HPDE6-E6E7 (cell line): Measurements from ENCODE around the gene PGLYRP4.
"Not testable (repeated sequence)": the region's sequence is repeated elsewhere in the genome, so short reads cannot be mapped to it uniquely, and the experiment has no call there.

Source experiments
- DNase-seq: peaks from one replicate; pipeline ENCODE4 v3.0.0; 2011; ENCODE audit warnings: missing footprints; ENCODE audit errors: extremely low spot score

Gene PGLYRP4

DNA sequence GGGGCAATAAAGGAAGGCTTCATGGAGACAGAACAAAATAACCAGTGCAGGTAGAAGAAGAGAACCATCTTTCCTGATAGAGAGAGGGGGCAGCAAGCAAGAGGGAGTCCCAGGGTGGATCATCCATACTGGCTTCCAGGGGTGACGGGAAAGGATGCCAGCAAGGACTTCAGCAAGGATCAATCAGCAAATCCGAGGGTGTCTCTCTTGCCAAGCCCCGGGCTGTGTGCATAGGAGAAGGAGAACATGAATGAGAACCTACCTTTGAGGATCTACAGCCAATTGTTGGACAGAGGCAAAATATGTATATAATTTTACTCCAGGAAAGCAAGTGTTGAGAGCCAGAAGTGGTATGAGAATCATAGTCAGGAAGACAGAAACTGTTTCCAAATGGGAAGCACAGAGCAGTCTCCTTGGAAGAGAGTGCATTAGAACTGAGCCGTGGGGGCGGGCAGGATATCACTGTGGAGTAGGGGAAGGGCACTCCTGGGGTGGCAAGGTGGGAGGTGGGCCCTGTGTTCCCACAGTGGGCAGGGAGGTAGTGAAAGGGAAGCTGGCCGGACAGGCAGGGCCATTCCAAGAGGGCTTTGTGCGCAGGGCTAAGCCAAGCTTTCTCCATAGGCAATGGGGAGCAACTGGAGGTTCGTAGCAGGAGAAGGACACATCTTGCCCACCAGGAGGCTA is 7.9 kb upstream of the PGLYRP4 start:
- no peak for DNase-seq

DNA sequence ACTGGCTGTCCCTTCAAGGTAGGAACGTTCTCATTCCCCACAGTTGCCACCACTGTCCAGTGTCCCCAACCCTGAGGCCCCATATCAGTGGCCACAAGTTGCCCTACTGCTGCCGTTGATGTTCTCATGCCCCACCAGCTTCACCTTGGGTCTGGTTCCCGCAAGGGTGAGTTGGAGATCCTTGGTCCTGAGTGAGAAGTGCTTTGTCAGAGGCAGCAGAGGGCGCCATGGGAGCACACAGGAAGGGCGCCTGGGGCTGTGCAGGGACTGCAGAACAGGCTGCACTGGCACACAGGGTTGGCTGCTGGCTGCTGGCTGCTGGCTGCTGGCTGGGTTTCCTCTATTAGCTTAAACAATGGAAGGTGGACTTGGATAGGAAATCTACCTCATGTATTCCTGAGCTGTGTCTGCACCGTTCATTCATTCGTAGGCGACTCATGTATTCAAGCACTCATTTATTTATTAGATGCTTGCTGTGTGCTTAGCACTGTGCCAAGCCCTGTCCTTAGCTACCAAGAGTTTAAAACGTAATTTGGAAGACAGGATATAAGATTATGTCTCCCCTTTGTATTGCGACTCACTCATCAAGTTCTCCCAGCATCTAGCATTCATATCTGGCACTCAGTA is 6.9 kb upstream of the PGLYRP4 start:
- DNase-seq: no peak

DNA sequence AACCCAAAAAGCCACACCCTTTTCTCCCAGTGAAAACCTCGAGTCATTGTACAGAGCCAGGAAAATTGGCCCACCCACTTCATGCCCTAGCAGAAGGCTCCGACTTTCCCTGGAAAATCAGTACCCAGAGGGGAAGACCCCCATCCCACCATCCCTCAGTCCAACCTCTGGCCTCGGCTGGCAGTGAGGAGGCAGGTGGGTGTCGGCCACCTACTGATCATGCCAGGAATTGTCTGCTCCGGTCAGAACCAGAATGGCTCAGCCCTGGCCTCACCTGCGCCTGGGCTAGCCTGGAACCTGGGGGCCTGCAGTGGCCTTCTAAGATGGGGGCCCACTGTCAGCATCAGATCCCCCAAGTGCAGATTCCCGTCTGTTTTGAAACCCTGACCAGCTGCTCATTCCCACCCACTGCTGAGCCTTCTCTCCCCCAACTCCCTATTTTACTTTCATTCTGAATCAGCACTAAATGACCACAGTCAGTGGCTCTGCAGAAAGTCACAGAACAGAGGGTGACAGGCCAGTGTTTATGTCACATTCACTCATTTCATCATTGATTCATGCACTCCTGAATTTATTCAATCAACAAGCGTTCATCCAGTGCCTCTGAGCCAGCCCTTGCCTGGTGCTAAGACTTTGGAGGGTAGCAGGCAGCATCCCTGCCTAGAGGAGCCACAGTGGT is 6.0 kb upstream of the PGLYRP4 start:
- no peak for DNase-seq

DNA sequence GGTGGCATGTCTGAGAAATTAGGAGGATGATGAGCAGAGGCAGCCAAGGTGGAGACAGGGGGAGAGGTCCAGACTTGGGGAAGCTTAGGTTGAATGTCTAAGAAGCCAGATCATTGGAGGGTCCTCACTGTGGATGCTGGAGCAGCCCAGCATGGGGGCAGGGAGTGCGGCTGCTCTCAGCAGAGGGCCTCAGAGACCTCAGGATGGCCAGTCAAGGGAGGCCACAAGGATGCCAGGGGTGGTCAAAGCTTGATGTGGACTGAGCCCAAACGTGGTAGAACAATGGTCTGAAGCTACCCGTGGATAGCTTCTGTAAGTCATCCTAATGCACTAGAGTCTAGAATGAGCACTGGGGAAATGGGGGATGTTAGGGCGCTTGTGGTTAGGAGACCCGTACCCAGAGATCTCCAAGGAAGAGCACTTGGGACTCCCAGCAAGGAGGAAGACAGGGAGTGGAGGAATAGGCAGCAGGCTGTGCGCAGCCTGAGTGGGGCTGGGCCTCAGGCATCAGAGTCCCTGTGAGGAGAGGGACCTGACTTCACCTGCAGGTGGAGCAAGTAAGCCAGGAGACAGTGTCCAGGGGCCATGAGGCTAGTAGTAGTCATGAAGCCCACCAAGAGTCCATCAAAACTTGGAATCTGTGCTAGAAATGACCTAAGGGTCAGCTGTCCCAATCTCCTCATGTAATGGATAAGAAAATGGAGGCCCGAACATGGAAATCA is 4.7 kb upstream of the PGLYRP4 start:
- DNase-seq: no peak

DNA sequence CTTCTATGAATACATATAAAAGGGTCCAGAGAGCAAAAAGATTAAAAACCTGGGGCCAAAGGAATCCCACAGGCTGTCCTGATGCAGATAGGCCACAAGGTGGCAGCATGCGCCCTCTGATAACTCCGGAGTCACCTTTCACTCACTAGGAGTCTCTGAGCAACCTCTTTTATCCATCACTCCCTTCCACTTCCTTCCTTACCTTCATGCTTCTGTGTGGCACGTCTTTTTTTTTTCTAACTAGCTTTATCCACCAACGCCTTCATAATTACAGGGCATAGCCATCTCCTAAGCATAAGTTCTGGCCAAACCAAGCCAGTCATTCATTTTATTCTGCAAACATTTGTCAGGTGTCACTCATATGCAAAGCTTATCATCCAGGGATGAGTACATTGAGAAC is 3.9 kb upstream of the PGLYRP4 start:
- DNase-seq: no peak

DNA sequence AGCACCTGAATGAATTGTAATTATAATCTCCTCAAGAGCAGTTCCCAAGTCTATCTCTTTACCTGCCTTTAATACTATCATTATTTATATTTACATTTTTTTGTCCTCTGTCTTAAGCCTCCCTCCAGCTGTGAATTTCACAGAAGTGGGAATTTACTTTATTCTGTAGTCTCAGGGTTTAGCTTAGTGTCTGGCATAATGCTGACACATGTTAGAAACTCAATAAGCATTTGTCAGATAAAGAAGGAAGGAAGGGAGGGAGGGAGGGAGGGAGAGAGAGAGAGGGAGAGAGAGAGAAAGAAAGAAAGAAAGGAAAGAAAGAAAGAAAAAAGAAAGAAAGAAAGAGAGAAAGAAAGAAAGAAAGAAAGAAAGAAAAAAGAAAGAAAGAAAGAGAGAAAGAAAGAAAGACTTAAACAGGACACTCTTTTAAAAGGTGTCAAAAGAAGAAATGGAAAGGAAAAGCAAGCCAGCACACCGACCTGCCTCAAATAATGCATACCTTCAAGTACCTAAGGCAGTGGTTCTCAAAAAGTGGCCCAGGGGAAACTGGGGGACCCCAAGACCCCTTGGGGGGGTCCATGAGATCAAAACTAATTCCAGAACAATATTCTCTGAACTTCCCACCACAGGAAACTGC is 1.8 kb upstream of the PGLYRP4 start:
- no peak for DNase-seq

DNA sequence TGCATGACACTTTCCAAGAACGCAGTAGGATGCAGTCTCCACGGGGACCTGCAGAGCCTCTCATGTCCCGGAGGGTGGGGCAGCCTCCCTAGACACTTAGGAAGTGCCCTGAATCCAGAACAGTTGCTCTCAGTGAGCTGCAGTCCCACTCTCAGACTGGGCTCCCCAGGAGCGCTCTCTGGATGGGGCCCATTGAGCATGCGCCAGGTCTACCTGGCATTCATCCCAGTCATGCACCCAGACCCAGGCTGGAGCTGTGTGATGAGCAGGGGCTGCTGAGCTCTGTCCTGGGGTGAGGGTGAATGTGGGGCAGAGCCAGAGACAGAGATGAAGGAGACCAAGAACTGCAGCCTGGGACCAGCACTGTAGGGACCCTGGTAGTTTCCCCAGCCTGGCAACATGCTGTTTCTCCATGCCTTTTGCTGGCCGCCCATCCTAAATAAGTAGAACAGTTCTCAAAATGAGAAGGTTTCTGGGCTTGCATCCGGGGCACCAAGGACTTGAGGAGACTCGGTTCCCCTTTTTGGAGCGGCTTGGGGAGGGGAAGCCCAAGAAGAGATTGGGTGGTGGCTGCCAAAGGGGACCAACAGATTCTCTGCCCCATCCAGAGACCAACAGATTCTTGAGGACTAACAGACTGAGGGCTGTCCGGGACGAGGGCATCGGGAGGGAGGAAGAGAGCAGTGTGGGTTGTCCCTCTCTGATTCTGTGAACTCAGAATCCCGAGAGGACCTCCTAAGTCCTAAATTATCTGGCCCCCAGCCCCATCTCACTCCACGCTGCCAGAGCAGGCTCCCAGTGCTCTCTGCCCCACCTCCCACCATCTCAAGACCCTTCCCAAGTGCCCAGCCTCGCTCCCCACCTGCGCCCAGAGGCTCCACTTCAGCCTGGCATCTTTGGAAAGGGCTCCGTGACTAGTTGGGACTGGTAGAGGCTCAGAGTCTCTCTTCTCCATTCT is 1.0 kb upstream of the PGLYRP4 start:
- DNase-seq: no peak

DNA sequence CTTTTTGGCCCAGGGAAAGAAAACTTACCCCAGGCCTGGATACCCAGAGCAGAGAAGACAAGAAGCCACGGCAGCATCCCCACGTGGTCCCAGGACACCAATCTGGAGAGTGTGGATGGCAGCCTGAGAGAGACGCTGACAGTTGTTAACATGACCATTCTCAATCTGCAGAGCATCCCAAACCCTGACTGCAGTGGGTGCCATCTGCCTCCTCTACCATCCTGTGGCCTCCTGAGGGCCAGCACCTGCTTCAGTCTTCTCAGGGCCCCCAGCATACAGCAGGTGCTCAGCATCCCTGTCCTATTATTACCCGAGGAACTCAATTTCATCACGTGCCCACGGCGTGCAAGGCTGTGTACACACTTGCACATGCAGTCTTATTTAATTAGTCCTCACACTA is 785 bp downstream of the PGLYRP4 start:
- DNase-seq: no peak

DNA sequence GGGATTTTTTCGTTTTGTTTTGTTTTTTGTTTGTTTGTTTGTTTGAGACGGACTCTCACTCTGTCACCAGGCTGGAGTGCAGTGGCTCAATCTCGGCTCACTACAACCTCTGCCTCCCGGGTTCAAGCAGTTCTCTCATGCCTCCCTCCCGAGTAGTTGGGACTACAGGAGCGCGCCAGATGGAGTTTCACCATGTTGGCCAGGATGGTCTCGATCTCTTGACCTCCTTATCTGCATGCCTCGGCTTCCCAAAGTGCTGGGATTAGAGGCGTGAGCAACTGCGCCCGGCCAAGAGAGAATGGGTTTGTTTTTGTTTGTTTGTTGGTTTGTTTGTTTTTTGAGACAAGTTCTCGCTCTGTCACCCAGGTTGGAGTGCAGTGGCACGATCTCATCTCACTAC is 1.6 kb downstream of the PGLYRP4 start:
- not testable (repeated sequence) for DNase-seq

DNA sequence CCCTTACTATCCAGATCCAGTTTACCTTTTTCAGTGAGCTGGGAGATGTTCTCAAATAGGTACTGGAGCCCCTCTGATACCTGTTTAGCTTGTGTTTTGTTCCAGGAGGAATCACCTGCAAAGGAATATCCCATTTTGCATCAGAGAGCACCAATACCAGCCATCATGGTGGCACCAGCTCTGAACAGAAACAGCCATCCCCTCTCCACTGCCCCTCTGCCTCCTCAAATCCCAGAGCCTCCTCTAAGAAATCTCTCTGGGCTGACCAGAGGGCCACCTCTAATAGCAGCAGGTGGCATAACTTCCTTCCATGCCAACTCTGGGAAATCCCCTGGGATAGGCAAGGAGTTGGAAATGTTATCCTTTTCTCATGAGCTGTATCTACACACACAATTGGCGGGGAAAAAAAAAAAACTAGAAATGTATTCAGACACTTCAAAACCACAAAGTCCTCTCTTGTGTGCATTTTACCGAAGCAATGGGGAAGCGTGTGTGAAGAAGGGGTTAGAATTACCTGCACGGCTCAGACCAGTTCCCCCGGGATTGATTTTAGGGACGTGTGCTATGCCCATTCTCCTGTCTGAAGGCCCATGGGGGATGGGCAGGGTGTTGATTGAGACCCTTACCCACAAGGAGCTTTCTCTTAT is 2.4 kb downstream of the PGLYRP4 start:
- no peak for DNase-seq

DNA sequence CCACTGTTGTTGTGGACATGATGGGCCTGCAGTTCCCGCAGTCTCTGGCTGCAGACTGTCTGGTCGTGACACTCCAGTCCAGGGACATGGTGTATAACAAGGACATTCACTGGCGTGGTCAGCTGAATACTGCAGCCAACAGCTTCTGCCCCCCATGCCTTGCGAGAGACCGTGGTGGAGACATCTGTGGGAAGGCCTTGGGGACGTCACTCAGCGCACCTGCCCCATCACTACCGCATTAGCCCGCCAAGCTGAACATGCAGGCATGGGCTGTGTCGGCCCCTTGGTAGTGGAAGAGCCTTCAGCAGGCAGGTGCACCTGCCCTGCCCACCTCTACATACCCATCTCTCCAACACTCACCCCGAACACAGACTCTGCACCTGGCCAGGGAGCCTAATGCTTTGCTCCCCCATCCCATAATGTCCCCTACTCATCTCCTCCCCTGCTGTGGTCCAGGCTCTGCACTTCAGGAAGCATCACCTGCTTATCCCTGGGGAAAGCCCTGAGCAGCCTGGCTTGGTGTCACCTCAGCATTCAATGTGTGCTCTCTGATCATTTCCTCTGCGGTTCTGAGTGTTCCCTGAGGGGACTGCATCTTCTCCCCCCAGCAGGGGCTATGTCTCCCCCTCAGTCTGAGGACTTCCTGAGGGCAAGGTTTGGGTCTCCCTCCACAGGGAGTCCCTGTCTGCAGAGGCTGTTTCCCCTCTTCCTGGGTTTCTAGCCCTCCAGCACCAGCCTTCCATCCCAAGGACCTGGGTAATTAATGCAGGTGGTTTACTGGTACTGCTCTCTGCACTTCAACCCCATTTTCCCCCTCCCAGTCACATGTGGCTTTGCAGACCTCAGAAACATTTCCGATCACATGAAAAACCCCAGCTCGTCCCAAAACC is 3.2 kb downstream of the PGLYRP4 start:
- no peak for DNase-seq

DNA sequence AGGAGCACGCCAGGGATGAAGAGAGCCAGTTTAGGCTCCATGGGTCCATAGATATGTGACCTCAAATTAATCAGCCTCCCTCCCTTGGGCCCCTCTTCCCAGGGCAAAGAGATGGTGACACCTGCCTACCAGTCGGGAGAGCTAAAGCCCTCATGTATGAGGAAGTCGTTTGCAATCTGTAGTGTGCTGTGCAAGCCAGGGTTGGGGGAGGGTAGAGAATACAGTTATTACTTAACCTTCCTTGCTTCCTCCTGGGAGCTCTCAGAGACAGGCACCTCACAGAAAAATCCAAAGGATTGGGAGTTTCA is 4.0 kb downstream of the PGLYRP4 start:
- DNase-seq: no peak

DNA sequence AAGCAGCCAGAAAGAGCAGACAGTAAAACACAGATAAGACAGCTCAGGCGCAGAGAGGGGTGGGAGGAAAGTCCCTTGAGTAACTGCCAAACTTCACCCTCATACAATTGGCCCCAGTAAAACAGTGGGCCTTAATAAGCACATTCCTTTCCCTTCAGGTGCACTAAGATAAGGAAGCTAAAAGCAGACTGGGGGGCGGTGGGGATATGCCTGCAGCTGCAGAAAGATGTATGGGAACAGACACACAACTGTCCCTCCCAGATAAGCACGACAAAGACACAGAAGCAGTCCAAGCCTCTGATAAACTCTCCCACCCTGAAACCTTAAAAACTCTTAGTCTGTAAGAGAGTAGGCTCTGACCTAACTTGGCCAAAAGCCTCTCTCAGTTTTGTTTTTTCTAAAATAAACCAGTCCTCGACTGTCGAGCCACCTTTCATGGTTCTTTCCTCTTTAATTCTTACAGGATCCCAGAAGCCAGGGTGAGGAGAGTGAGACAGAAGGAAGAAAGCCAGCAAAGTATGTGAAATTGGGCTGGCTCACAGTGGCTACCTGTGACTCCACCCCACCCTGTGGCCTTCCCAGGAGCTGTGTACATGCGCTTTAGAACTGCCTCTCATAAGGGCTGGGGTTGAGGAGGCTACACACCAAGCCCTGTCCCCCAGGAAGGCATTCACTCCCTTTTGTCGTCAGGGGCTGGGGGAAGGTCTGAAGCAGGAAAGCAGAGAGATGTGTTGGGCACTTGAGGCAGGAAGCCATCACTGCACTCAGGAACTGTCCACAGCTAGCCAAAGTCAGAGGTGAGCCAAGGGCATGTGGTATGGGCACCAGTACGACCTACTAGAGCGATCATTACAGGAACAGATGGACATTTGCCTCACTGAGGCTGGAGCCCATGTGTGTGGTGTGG is 4.6 kb downstream of the PGLYRP4 start:
- DNase-seq: no peak

DNA sequence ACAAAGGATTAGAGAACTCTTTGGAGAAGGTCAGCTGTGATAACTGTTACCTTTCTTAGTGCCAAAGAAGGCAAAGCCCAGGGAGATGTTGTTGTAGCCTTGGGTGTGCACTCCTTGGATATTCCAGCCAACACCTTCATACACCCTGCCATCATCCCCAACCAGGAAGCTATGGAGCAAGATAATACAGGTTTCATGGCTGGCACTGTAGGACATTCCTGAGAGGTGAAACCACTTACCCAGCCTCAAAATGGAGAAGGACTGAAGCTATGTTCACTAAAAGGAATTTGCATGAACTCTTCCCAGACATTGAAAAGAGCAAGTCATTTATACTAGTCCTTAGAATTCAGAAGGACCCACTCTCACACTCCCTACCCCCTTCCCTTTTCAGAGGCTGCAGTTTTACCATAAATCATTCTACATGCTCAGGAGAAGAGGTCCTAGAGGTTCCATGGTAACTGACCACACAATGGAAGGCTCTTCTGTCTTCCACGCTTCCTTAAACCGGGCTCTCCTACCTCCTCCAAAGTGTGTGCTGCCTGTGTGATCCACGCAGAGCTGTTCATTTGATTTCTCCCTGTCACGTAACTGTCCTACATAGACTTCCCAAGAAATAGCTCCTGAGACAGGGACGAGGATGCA is 5.5 kb downstream of the PGLYRP4 start:
- no peak for DNase-seq

DNA sequence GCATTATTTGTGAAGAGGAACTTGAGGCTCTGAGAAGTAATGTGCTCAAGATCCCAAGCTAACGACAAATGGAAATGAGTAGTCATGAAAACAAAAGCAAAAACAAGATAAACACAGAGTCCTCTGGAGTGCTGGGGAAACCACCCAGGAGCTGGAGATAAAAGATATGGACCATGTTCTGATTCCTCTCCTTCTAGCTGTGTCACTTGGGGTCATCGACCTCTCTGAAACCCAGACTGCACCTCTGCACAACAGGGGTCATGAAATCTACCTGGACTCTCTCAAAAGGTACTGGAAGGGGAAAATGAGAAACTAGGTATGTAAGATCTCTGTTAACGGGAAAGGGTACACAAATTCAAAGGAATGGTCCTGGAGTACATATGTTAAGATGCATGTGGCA is 6.5 kb downstream of the PGLYRP4 start:
- no peak for DNase-seq

DNA sequence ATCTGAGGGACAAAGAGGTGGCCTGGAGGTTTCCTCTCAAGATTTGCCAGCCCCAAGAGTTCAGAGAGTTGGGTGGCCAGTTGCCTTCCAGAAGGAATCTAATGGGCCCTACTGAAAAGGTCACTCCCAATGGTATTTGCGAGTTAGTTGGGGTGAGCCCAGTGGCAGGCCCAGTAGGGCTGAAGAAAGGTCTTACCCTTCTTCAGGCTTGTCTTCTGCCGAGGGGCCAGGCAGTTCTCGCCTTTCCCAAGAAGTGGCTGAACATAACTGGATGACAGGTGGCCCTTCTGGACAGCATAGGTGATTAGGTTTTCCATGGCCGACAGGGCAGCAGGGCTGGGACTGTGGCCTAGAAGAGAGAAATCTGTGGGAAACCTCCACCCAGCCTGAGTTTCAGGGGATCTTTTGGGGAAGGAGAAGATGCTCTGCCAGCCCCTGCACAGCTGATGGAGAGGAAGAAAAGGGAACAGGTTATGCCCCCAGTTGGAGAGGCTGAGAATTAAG is 7.2 kb downstream of the PGLYRP4 start:
- DNase-seq: no peak

DNA sequence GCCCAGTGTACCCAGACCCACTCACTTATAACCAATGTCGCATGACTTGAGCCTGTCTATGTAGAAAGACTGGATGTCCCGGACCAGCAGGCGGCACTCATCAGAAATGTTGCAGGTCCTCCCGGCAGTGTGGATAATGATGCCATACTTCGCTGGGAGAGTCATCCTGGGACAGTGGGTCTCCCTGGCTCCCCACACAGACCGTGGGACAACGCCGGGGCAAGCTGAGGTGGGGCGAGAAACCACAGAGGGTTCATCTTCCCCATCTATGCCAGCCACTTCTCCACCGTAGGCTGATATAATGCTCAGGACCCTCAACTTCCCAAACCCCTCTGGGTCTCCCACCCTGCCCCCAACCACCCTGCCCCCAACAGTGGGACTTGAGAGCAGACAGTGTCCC is 8.3 kb downstream of the PGLYRP4 start:
- DNase-seq: no peak

DNA sequence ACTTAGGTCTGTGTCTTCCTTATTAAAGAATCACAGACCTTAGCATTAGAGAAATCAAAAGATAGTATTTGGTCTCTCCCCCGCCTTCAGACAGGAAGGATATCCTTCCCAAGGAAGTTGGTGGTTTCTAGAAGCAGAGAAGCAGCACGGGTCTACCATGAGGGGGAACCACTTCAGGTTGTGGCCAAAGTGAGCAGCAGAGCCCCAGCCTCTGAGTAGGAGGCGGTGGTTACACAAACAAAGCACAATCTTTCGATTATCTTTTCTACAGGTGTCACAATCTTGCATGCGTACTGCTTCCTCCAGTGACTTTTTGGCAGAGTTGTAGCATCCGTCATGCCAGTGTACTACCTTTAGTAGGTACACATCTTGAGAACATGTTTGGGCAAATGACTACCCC is 8.8 kb downstream of the PGLYRP4 start:
- no peak for DNase-seq
